ENCODE measurements around the gene PSME4. TPM values are rescaled to one million over a fixed set of nuclear protein-coding genes. Genes with fewer than 3 reads are reported as not detected.
"Not testable (repeated sequence)": the region's sequence is repeated elsewhere in the genome, so short reads cannot be mapped to it uniquely, and the experiment has no call there.

The PSME4 gene
- total RNA-seq, 4 donors from 2014 or later = 20.0 to 94.5 (median 78.8) TPM

DNA sequence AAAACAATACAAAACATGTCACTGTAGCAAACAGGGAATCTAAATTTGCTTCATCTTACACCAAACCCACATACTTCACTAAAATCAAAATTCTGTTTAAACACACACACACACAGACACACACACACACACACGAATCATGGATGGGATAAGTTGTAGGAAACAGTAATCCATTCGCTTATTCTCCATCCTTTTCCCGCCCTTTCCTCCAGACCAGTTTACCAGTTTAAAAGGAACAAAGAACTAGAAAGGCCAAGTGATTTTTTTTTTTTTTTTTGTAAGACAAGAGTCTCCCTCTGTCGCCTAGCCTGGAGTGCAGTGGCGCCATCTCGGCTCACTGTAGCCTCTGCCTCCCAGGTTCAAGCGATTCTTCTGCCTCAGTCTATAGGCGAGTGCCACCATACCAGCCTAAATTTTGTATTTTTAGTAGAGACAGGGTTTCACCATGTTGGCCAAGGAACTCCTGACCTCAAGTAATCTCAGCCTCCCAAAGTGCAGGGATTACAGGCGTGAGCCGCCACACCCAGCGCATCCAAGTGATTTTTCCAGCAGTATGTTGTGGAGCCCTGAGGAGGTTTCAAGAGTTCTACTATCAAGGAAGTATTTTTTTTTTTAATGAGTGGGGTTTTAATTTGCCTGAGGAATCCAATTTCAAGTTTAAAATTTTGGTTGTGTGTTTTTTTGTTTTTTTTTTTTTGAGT lies 5.7 kb downstream of the PSME4 start:
- no peaks in the 10 kb centered on the region for H3K9me3 ChIP-seq
- H3K36me3 ChIP-seq = no peaks in the 10 kb centered on the region
- TF ChIP-seq, protein P1, sequence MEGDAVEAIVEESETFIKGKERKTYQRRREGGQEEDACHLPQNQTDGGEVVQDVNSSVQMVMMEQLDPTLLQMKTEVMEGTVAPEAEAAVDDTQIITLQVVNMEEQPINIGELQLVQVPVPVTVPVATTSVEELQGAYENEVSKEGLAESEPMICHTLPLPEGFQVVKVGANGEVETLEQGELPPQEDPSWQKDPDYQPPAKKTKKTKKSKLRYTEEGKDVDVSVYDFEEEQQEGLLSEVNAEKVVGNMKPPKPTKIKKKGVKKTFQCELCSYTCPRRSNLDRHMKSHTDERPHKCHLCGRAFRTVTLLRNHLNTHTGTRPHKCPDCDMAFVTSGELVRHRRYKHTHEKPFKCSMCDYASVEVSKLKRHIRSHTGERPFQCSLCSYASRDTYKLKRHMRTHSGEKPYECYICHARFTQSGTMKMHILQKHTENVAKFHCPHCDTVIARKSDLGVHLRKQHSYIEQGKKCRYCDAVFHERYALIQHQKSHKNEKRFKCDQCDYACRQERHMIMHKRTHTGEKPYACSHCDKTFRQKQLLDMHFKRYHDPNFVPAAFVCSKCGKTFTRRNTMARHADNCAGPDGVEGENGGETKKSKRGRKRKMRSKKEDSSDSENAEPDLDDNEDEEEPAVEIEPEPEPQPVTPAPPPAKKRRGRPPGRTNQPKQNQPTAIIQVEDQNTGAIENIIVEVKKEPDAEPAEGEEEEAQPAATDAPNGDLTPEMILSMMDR (IDR thresholded peaks at IDR 0.05) = no peak
- no peak for TF ChIP-seq POLR2A (IDR thresholded peaks at IDR 0.05)
- peak overlapping the region in 1 of 2 donors; percentile 17 for H3K27ac ChIP-seq
- no peak for DNase-seq
- intact Hi-C loops (cut with DNase I; ENCODE audit: low total_unique reads) = no loop called here
- H3K27me3 ChIP-seq = no peaks in the 10 kb centered on the region
- H3K4me3 ChIP-seq = no peak overlapping the region
- no peaks in the 10 kb centered on the region for H3K4me1 ChIP-seq

DNA sequence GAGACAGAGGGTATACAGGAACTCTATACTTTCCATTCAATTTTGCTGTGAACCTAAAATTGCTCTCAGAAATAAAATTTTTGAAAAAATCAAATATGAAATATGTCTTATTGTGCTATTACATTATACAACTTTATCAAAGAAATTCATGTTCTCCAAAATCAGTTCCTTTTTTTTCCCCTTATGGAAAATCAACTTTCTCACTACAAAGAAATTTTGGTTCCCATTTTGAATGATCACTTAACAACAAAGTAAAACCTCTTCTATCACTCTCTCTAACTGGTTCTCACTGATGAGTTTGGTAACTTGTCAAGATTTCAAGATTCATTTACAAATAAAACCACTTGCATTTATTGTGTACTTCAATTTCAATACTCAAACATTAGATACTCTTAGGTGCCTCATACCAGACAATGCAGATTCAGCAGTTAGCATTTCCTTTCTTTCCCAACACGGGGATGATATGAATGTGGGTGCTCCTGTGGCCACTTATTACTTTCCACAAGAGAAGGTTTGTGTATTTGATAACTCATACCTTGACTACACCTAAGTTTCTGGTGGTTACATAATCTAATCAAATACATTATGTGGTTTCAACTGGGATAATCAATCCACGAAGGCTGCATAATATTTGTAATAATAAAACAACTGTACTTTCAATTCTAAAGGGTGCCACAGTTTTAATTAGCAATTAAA lies 6.4 kb downstream of the PSME4 start:
- Histone ChIP-seq H3K27me3 (no peaks in the 10 kb centered on the region), H3K36me3 (no peaks in the 10 kb centered on the region), H3K4me1 (no peaks in the 10 kb centered on the region), H3K9me3 (no peaks in the 10 kb centered on the region), H3K27ac (no peak overlapping the region), H3K4me3 (no peak overlapping the region)
- DNase-seq = no peak
- no peak for TF ChIP-seq POLR2A (IDR thresholded peaks at IDR 0.05)
- TF ChIP-seq, protein P1 (IDR thresholded peaks at IDR 0.05) = no peak
- intact Hi-C loops (cut with DNase I; ENCODE audit: low total_unique reads) = no loop called here

DNA sequence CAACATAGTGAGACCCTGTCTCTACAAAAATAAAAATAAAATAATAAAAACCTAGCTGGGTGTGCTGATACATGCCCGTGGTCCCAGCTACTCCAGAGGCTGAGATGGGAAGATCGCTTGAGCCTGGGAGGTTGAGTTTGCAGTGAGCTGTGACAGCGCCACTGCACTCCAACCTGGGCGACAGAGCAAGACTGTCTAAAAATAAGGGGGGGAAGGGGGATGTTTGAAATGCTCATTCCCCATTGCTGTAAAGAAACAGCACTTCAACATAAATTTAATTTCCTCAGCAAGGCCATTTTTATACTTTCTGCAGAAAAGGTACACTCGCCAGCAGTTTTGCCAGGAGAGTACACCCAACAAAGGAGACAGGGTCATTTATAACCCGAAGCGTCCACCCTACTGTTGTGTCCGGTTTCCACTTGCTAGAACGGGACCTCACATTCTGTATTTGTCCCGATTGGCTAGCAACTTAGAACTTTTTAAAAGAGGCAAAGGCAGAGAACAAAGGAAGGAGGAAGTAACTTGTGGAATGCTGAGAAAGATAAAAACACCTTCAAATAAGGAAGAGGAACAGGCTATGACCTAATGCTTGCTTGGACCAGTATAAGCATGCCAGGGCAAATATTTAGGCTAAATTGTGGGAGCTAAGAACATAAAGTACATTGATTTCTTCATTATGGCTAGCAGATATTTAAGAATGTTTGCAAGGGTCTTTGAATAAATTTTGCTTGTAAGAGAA lies 9.1 kb downstream of the PSME4 start:
- H3K36me3 ChIP-seq = not testable (repeated sequence)

DNA sequence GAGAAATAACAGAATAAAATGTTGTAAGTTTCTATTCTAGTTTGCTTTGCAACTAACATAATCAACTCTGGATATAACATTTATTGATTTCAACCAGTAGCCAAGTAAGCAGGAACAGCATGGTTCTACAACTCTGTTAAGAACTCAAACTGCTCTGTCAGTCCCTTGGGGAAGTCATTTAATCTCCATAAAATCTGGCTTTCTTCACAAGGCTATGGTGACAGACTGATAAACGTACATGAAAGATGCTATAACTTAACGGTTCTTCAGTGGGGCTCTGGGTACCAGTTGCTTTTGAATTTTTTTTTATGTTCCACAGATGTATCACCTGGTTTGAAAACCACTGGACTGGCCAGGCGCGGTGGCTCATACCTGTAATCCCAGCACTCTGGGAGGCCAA lies 10.3 kb downstream of the PSME4 start:
- Histone ChIP-seq H3K4me3 (no peak overlapping the region), H3K27me3 (no peaks in the 10 kb centered on the region), H3K4me1 (no peaks in the 10 kb centered on the region), H3K9me3 (no peaks in the 10 kb centered on the region), H3K27ac (peak overlapping the region in 1 of 2 donors; percentile 74), H3K36me3 (no peaks in the 10 kb centered on the region)
- TF ChIP-seq, protein P1 (IDR thresholded peaks at IDR 0.05) = no peak
- no peak for TF ChIP-seq POLR2A (IDR thresholded peaks at IDR 0.05)
- no peak for DNase-seq
- intact Hi-C loops (cut with DNase I; ENCODE audit: low total_unique reads) = no loop called here

More for the DNA sequence above, 9.1 kb downstream of the PSME4 start:
- H3K9me3 ChIP-seq; H3K4me1 ChIP-seq; H3K27me3 ChIP-seq; H3K4me3 ChIP-seq; DNase-seq; intact Hi-C loops (cut with DNase I; ENCODE audit: low total_unique reads): not testable (repeated sequence)
- H3K27ac ChIP-seq = peak overlapping the region in 1 of 2 donors; percentile 74

DNA sequence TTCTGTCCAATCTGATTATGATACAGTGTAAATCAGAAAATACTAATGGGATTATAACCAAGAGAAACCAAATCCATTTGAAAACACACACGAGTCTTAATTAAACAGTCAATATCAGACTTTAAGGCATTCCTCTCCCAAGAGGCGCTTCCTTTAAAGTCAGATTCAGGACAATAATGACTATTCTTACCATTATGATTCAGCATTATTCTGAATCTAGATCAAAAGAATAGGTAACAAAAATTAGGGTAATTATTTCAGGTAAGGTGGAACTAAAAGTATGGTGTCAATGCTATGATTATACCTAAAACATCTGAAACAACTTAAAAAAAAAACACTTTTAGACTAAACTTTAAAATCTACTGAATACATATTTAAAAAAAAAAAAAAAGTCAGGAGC lies 12.3 kb downstream of the PSME4 start:
- Histone ChIP-seq H3K4me1 (no peaks in the 10 kb centered on the region), H3K4me3 (no peak overlapping the region), H3K36me3 (no peaks in the 10 kb centered on the region), H3K27me3 (no peaks in the 10 kb centered on the region), H3K9me3 (no peaks in the 10 kb centered on the region), H3K27ac (no peak overlapping the region)
- no peak for DNase-seq
- intact Hi-C loops (cut with DNase I; ENCODE audit: low total_unique reads) = no loop called here
- TF ChIP-seq, protein P1 (IDR thresholded peaks at IDR 0.05) = no peak
- TF ChIP-seq POLR2A (IDR thresholded peaks at IDR 0.05) = no peak
